IMR-90 (cell line): Measurements from ENCODE around the gene CAAP1.

Experiments
- CEBPB ChIP-seq: IDR thresholded peaks from 2 replicates; pipeline ENCODE4 v1.6.1; 2012; ENCODE audit warnings: low read depth, low read length, improper control_type of control experiment
- MAZ ChIP-seq: IDR thresholded peaks from 2 replicates; pipeline ENCODE4 v1.6.1; 2012; ENCODE audit warnings: low read depth, mild to moderate bottlenecking, low read length, improper control_type of control experiment, moderate library complexity, borderline replicate concordance
- POLR2A ChIP-seq: IDR thresholded peaks from 2 replicates; pipeline ENCODE4 v1.6.1; 2012; ENCODE audit warnings: mild to moderate bottlenecking, low read depth, low read length
- RFX5 ChIP-seq: IDR thresholded peaks from 2 replicates; pipeline ENCODE4 v1.8.0; 2012; ENCODE audit warnings: low read depth, mild to moderate bottlenecking, low read length, moderate library complexity
- SMC3 ChIP-seq: fragments of 150-350 bp; IDR thresholded peaks from 2 replicates; pipeline ENCODE4 v1.6.1; 2016; ENCODE audit warnings: low read depth, mild to moderate bottlenecking, antibody characterized with exemption, low read length, moderate library complexity
- TF ChIP-seq, protein P1 (sequence below): conservative IDR thresholded peaks from 2 replicates; pipeline ENCODE4 v1.5.1; 2012; ENCODE audit warnings: mild to moderate bottlenecking, low read depth, low read length, improper control_type of control experiment

DNA sequence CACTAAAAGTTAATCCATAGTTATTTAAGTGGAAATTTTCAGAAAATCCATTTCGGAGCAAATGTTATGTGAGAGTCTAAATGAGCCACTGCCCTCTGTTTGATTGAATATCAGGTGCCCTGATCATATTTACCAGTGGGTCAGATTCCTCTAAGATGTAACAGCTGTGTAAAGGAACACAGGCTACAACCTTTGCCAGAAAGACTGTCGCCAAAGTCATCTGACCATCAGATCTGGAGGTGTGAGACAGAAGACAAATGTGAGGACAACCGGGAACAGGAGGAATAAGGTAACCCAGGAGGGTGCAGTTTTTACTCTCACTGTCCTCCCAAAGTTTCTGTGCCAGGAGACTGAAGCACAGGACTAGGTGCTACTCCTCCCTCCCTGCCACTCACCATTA is 90.8 kb downstream of the CAAP1 start:
- TF ChIP-seq, protein P1, sequence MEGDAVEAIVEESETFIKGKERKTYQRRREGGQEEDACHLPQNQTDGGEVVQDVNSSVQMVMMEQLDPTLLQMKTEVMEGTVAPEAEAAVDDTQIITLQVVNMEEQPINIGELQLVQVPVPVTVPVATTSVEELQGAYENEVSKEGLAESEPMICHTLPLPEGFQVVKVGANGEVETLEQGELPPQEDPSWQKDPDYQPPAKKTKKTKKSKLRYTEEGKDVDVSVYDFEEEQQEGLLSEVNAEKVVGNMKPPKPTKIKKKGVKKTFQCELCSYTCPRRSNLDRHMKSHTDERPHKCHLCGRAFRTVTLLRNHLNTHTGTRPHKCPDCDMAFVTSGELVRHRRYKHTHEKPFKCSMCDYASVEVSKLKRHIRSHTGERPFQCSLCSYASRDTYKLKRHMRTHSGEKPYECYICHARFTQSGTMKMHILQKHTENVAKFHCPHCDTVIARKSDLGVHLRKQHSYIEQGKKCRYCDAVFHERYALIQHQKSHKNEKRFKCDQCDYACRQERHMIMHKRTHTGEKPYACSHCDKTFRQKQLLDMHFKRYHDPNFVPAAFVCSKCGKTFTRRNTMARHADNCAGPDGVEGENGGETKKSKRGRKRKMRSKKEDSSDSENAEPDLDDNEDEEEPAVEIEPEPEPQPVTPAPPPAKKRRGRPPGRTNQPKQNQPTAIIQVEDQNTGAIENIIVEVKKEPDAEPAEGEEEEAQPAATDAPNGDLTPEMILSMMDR = no peak
- TF ChIP-seq SMC3 (no peak), POLR2A (no peak), MAZ (no peak), RFX5 (no peak), CEBPB (no peak)
